Measurements from ENCODE around the gene C1QTNF6. TPM values are rescaled to one million over a fixed set of nuclear protein-coding genes. Genes with fewer than 3 reads are reported as not detected.

The C1QTNF6 gene
- total and polyA plus RNA-seq, 2 of the 8 experiments (the other 6 are each of a cell fraction or from before 2014, with no cell fraction given) = 3.1 to 6.5 TPM

- H3K4ac ChIP-seq (replicated peaks; ENCODE audit: insufficient read length, low read depth, low read length) = no peak overlapping the region
- no peak overlapping the region for H3K9ac ChIP-seq (replicated peaks in 1 of 4; ENCODE audit: extremely low read depth in 1 of 4, low read depth in 3 of 4, low read length in 3 of 4)
- H4K8ac ChIP-seq (ENCODE audit: extremely low read depth, insufficient read depth, low read length) = no peak overlapping the region
- no peak overlapping the region for H2AK5ac ChIP-seq (ENCODE audit: low read depth, low read length)
- no peak overlapping the region for H3K4me3 ChIP-seq (ENCODE audit: extremely low read depth in 1 of 4, insufficient read depth in 2 of 4, low read depth in 3 of 4, low read length in 4 of 4)
- H3K79me1 ChIP-seq (ENCODE audit: low read depth, low read length) = no peaks in the 10 kb centered on the region
- no peak overlapping the region for H3K14ac ChIP-seq (ENCODE audit: insufficient read length)
- 82% methylated on average over 7 of the region's 7 CpGs; no CpG with 5 or more reads in 1 of the 2 experiments for WGBS, 2 experiments (ENCODE audit: extremely low coverage in 1 of 2, insufficient coverage in 1 of 2, insufficient read length in 1 of 2, insufficient replicate concordance in 2 of 2, low coverage in 1 of 2, low lambda C conversion rate in 2 of 2, missing lambda C conversion rate in 1 of 2)
- H3K27ac ChIP-seq (ENCODE audit: low read depth, low read length) = no peak overlapping the region
- ChIA-PET POLR2A (ENCODE audit: partially characterized antibody) (no interaction called here), CTCF (ENCODE audit: partially characterized antibody) (interaction anchor here (1.2 to 4.5 kb wide), 3 partner anchors 27 to 92 kb away, joined by 3 to 26 read pairs (median 3); no protein-coding TSS in a partner anchor)
- H2BK120ac ChIP-seq (replicated peaks; ENCODE audit: low read depth, low read length) = no peak overlapping the region
- H3K9me3 ChIP-seq (ENCODE audit: insufficient read depth in 2 of 2, low read depth in 1 of 2, low read length in 1 of 2) = no peaks in the 10 kb centered on the region; a peak in 1 of 4 replicates
- H3K4me2 ChIP-seq (ENCODE audit: insufficient read depth in 1 of 2, low read depth in 2 of 2, low read length in 2 of 2) = no peak overlapping the region
- no peak overlapping the region for H4K5ac ChIP-seq (ENCODE audit: insufficient read length, low read depth, low read length)
- no peak overlapping the region for H2BK12ac ChIP-seq (ENCODE audit: low read depth, low read length)
- H3K18ac ChIP-seq (ENCODE audit: extremely low read depth, low read length) = no peak overlapping the region
- no peak overlapping the region for H2BK15ac ChIP-seq (ENCODE audit: low read length)
- H3K79me2 ChIP-seq (ENCODE audit: control insufficient read depth in 1 of 2, insufficient read depth in 2 of 2, low read length in 2 of 2) = no peaks in the 10 kb centered on the region
- no peaks in the 10 kb centered on the region for H3K23me2 ChIP-seq (ENCODE audit: low read depth, low read length)
- H4K91ac ChIP-seq (replicated peaks; ENCODE audit: insufficient read length, low read length) = no peak overlapping the region
- no peaks in the 10 kb centered on the region for H3K4me1 ChIP-seq (replicated peaks in 1 of 4; ENCODE audit: control insufficient read depth in 3 of 4, insufficient read depth in 4 of 4, low read length in 3 of 4)
- no peak overlapping the region for H3K56ac ChIP-seq (replicated peaks; ENCODE audit: insufficient read length, low read depth, low read length)
- peaks cover 0 to 1% (median 0%) of the 10 kb centered on the region in 4 experiments; a peak in 3 of 7 replicates for H3K27me3 ChIP-seq (replicated peaks in 1 of 4; ENCODE audit: control insufficient read depth in 3 of 4, extremely low read depth in 1 of 4, insufficient read depth in 3 of 4, low read length in 3 of 4)
- H4K20me1 ChIP-seq (replicated peaks in 1 of 2; ENCODE audit: control insufficient read depth in 1 of 2, insufficient read depth in 2 of 2, low read length in 2 of 2) = no peaks in the 10 kb centered on the region
- DNase-seq (ENCODE audit: low read depth in 1 of 2, low spot score in 2 of 2) (no peak), FAIRE-seq (no peak)
- H2BK5ac ChIP-seq (ENCODE audit: low read depth, low read length) = no peak overlapping the region
- no peak overlapping the region for H3K23ac ChIP-seq (ENCODE audit: insufficient read length)
- H2AFZ ChIP-seq (ENCODE audit: low read length) = no peak overlapping the region
- no peaks in the 10 kb centered on the region for H3K36me3 ChIP-seq (ENCODE audit: control insufficient read depth in 2 of 4, insufficient read depth in 4 of 4, low read length in 3 of 4)
- no peak overlapping the region for H2BK20ac ChIP-seq (ENCODE audit: low read length)
- no peak for TF ChIP-seq CTBP2 (IDR thresholded peaks at IDR 0.05; ENCODE audit: borderline replicate concordance, insufficient read depth, insufficient read length, low read length)
- no peak for TF ChIP-seq RNF2 (IDR thresholded peaks at IDR 0.05; ENCODE audit: borderline replicate concordance, low read depth, low read length, missing control alignments, poor library complexity, severe bottlenecking)
- no peak for TF ChIP-seq POLR2AphosphoS5 (IDR thresholded peaks at IDR 0.05; ENCODE audit: low read depth, low read length)
- TF ChIP-seq RBBP5 (IDR thresholded peaks at IDR 0.05; ENCODE audit: borderline replicate concordance, low read depth, low read length) = no peak
- TF ChIP-seq TBP (IDR thresholded peaks at IDR 0.05; ENCODE audit: low read depth, low read length) = no peak
- no peak for TF ChIP-seq TCF12 (IDR thresholded peaks at IDR 0.05; ENCODE audit: low read depth, low read length)
- TF ChIP-seq CREB1 (IDR thresholded peaks at IDR 0.05) = no peak
- no peak for TF ChIP-seq POLR2A (IDR thresholded peaks at IDR 0.05; ENCODE audit: control extremely low read depth in 1 of 2, low read depth in 2 of 2, low read length in 2 of 2)
- TF ChIP-seq POU5F1 (IDR thresholded peaks at IDR 0.05; ENCODE audit: low read depth, low read length) = no peak
- no peak for TF ChIP-seq NRF1 (IDR thresholded peaks at IDR 0.05; ENCODE audit: low read depth, low read length)
- no peak for TF ChIP-seq JUND (IDR thresholded peaks at IDR 0.05; ENCODE audit: low read length)
- no peak for TF ChIP-seq PHF8 (conservative IDR thresholded peaks at IDR 0.05; ENCODE audit: low read depth, low read length)
- TF ChIP-seq USF2 (IDR thresholded peaks at IDR 0.05; ENCODE audit: low read length) = no peak
Observed at GRCh38 chr22:37218771-37219411, 30.8 kb upstream of the C1QTNF6 start.

Measured in H1 (cell line).